ENCODE results near the gene PRG2. TPM values are rescaled to one million over a fixed set of nuclear protein-coding genes. Genes with fewer than 3 reads are reported as not detected.

Gene PRG2
- total and polyA plus RNA-seq, 2 of the 13 experiments (the other 11 are each of a cell fraction or from before 2014, with no cell fraction given): not detected

- TF ChIP-seq ZNF142 (CRISPR knock-in tag; IDR thresholded peaks at IDR 0.05) (no peak), ATM (IDR thresholded peaks at IDR 0.05; ENCODE audit: borderline replicate concordance) (no peak), ZSCAN21 (CRISPR knock-in tag; IDR thresholded peaks at IDR 0.05; ENCODE audit: borderline replicate concordance) (0 out of 2 replicates have a peak, but pooled peaks have one; percentile 49), ZNF17 (CRISPR knock-in tag; IDR thresholded peaks at IDR 0.05) (no peak), KDM4B (CRISPR knock-in tag; IDR thresholded peaks at IDR 0.05) (no peak), ZNF24 (IDR thresholded peaks at IDR 0.05) (no peak), IRX3 (CRISPR knock-in tag; IDR thresholded peaks at IDR 0.05; ENCODE audit: borderline replicate concordance, low read depth) (0 out of 2 replicates have a peak, but pooled peaks have one; percentile 31), ZBTB8A (CRISPR knock-in tag; IDR thresholded peaks at IDR 0.05; ENCODE audit: borderline replicate concordance, low read depth) (no peak)
Measured at GRCh38 chr11:57379732-57380131, 10.7 kb downstream of the PRG2 start (continued).

GRCh38 chr11:57378186-57378585 is 12.3 kb downstream of the PRG2 start:
- H3K27ac ChIP-seq (ENCODE audit: extremely low read length, insufficient read depth, low read length): no peak overlapping the region
- H3K9me3 ChIP-seq (ENCODE audit: low read length): no peaks in the 10 kb centered on the region
- peak; percentile 21 for DNase-seq (ENCODE audit: low spot score)
- intact Hi-C loops (cut with micrococcal nuclease; ENCODE audit: unreplicated experiment): no loop called here
- peaks cover 13% of the 10 kb centered on the region for H3K4me1 ChIP-seq (ENCODE audit: insufficient read depth, low read length)
- no peak overlapping the region for H3K4me2 ChIP-seq (ENCODE audit: low read depth, low read length)
- H3K4me3 ChIP-seq (replicated peaks in 1 of 3; ENCODE audit: insufficient read depth in 1 of 3, low read depth in 2 of 3, low read length in 3 of 3): no peak overlapping the region
- H2AFZ ChIP-seq (ENCODE audit: low read length): no peak overlapping the region
- POLR2A ChIA-PET: interaction anchor here (0.9 kb wide), 1 partner anchor 42 kb away, joined by 4 read pairs; the partner anchor contains the start of gene SSRP1
- CTCF ChIA-PET (ENCODE audit: low intra/inter-chr PET ratio, low total read pairs): no interaction called here
- in situ Hi-C loops (cut with HindIII; ENCODE audit: extremely low pct_ligation_motif_present, low pct_unique_long_range_greater_than_20kb): no loop called here
- peak; percentile 54; the same call in 2 of the 3 replicates for ATAC-seq
- no peaks in the 10 kb centered on the region for H3K79me2 ChIP-seq (ENCODE audit: insufficient read depth, low read length)
- H3K9ac ChIP-seq (ENCODE audit: insufficient read depth, low read depth, low read length): no peak overlapping the region
- no peaks in the 10 kb centered on the region; a peak in 1 of 5 replicates for H3K27me3 ChIP-seq (ENCODE audit: control insufficient read depth in 1 of 2, insufficient read depth in 2 of 2, low read length in 2 of 2)
- no peaks in the 10 kb centered on the region for H4K20me1 ChIP-seq (ENCODE audit: insufficient read depth, low read length)
- no peak for FAIRE-seq
- H3K36me3 ChIP-seq (replicated peaks in 1 of 2; ENCODE audit: control insufficient read depth in 1 of 2, insufficient read depth in 2 of 2, low read length in 2 of 2): no peaks in the 10 kb centered on the region
- BruUV-seq (replicated peaks): no TSS peak
- TF ChIP-seq MNT (IDR thresholded peaks at IDR 0.05): no peak
- no peak for TF ChIP-seq KMT2A (CRISPR knock-in tag; IDR thresholded peaks at IDR 0.05)
- no peak for TF ChIP-seq SNAI1 (CRISPR knock-in tag; IDR thresholded peaks at IDR 0.05; ENCODE audit: borderline replicate concordance)
- TF ChIP-seq RXRA (CRISPR knock-in tag; IDR thresholded peaks at IDR 0.05): no peak
- no peak for TF ChIP-seq ZNF878 (CRISPR knock-in tag; IDR thresholded peaks at IDR 0.05)
- TF ChIP-seq ZZZ3 (CRISPR knock-in tag; IDR thresholded peaks at IDR 0.05; ENCODE audit: borderline replicate concordance): no peak
- TF ChIP-seq ZBTB20 (CRISPR knock-in tag; IDR thresholded peaks at IDR 0.05; ENCODE audit: borderline replicate concordance, low read depth): no peak
